K562 (cell line): ENCODE measurements around the gene ZSWIM3. TPM values are rescaled to one million over a fixed set of nuclear protein-coding genes. Genes with fewer than 3 reads are reported as not detected.

Experiments used
- GATA2 ChIP-seq: sonication (generic); formaldehyde crosslinking; IDR thresholded peaks from 2 replicates; pipeline ENCODE4 v1.4.0; 2020; ENCODE audit warnings: mild to moderate bottlenecking, missing genetic modification reagents
- MCM5 ChIP-seq: fragments of 450-650 bp; IDR thresholded peaks from 2 replicates; pipeline ENCODE4 v1.6.1; 2016; ENCODE audit warnings: low read depth
- MEIS2 ChIP-seq: fragments of 450-650 bp; IDR thresholded peaks from 2 replicates; pipeline ENCODE4 v1.6.1; 2014; ENCODE audit warnings: mild to moderate bottlenecking; ENCODE audit not compliant: partially characterized antibody
- NFATC3 ChIP-seq: fragments of 450-650 bp; IDR thresholded peaks from 2 replicates; pipeline ENCODE4 v1.6.1; 2017; ENCODE audit warnings: mild to moderate bottlenecking
- POLR2AphosphoS5 ChIP-seq: IDR thresholded peaks from 2 replicates; pipeline ENCODE4 v1.6.1; 2011; ENCODE audit warnings: mild to moderate bottlenecking, low read depth, low read length, moderate library complexity; ENCODE audit not compliant: control insufficient read depth, insufficient read depth
- RBM15 ChIP-seq: fragments of 200-400 bp; formaldehyde crosslinking; IDR thresholded peaks from 2 replicates; pipeline ENCODE4 v1.6.1; 2018; ENCODE audit warnings: mild to moderate bottlenecking, low read length, moderate library complexity; ENCODE audit not compliant: insufficient read depth
- RBM22 ChIP-seq: fragments of 200-400 bp; formaldehyde crosslinking; IDR thresholded peaks from 2 replicates; pipeline ENCODE4 v1.6.1; 2018; ENCODE audit warnings: low read length, low read depth; ENCODE audit not compliant: poor library complexity, severe bottlenecking
- SIX5 ChIP-seq, 2 experiments: IDR thresholded peaks; 2 replicates each; pipeline ENCODE4 v1.6.1; 2011; ENCODE audit warnings: low read length in 2 of 2, borderline replicate concordance in 1 of 2, low read depth in 1 of 2, mild to moderate bottlenecking in 1 of 2, moderate library complexity in 1 of 2; ENCODE audit not compliant: insufficient read depth in 1 of 2
- TCF7 ChIP-seq: sonication (generic); IDR thresholded peaks from 2 replicates; pipeline ENCODE4 v1.6.1; 2016; ENCODE audit warnings: antibody characterized with exemption, borderline replicate concordance
- polyA plus RNA-seq, 8 experiments: library from polyadenylated mRNA; depleted of rRNA in 4 of 8; stranded (reverse) in 5 of 8; unstranded in 3 of 8; fragments of >200 nt; fragmentation: Nextera tagmentation in 2 of 8; fragmentation: Illumina TruSeq in 1 of 8; extraction: Ambion mirVana in 2 of 8; extraction: Trizol in 1 of 8; gene quantifications; 2 replicates each; pipeline versions ENCODE4 v1.2.1 to v1.2.3, GENCODE V29; 2011 to 2014; ENCODE audit warnings: inconsistent platforms in 1 of 8, missing spikeins in 1 of 8
- total RNA-seq, 7 experiments: library from RNA; depleted of rRNA in 6 of 7; stranded (reverse); fragments of >200 nt in 6 of 7; fragmentation: Illumina TruSeq in 2 of 7; extraction: Trizol in 2 of 7; gene quantifications; 2 replicates each; pipeline versions ENCODE4 v1.2.1 to v1.2.3, GENCODE V29; 2011 to 2021; ENCODE audit warnings: low replicate concordance in 1 of 7
- TF ChIP-seq, protein P1 (sequence below): fragments of 250-450 bp; sonication (Bioruptor Pico); IDR thresholded peaks from 2 replicates; pipeline ENCODE4 v1.4.0; 2020; ENCODE audit warnings: mild to moderate bottlenecking, moderate library complexity
- TF ChIP-seq, protein P2 (sequence below), 2 experiments: fragments of 200-800 bp in 1 of 2; sonication (Bioruptor generic) in 1 of 2; sonication (generic) in 1 of 2; formaldehyde crosslinking in 1 of 2; IDR thresholded peaks in 1 of 2; conservative IDR thresholded peaks in 1 of 2; 2 replicates each; pipeline versions ENCODE4 v1.5.0 to v1.6.1; 2016 to 2020; ENCODE audit warnings: missing compliant biosample characterization in 1 of 2, missing genetic modification characterization in 1 of 2, missing genetic modification reagents in 1 of 2
- TF ChIP-seq, protein P3 (sequence below): sonication (generic); formaldehyde crosslinking; IDR thresholded peaks from 2 replicates; pipeline ENCODE4 v1.8.1; 2023; ENCODE audit warnings: mild to moderate bottlenecking, missing genetic modification reagents
- TF ChIP-seq, protein P4 (sequence below): fragments of 150-350 bp; conservative IDR thresholded peaks from 2 replicates; pipeline ENCODE4 v1.6.1; 2014; ENCODE audit warnings: low read length
- TF ChIP-seq, protein P5 (sequence below): fragments of 250-450 bp; sonication (Bioruptor Pico); IDR thresholded peaks from 2 replicates; pipeline ENCODE4 v1.8.0; 2021; ENCODE audit warnings: moderate library complexity, mild to moderate bottlenecking, inconsistent platforms

Gene ZSWIM3
- total and polyA plus RNA-seq, 9 of the 15 experiments (the other 6 are each of a cell fraction or from before 2014, with no cell fraction given): 1.7 to 4.3 (median 2.9) TPM

DNA sequence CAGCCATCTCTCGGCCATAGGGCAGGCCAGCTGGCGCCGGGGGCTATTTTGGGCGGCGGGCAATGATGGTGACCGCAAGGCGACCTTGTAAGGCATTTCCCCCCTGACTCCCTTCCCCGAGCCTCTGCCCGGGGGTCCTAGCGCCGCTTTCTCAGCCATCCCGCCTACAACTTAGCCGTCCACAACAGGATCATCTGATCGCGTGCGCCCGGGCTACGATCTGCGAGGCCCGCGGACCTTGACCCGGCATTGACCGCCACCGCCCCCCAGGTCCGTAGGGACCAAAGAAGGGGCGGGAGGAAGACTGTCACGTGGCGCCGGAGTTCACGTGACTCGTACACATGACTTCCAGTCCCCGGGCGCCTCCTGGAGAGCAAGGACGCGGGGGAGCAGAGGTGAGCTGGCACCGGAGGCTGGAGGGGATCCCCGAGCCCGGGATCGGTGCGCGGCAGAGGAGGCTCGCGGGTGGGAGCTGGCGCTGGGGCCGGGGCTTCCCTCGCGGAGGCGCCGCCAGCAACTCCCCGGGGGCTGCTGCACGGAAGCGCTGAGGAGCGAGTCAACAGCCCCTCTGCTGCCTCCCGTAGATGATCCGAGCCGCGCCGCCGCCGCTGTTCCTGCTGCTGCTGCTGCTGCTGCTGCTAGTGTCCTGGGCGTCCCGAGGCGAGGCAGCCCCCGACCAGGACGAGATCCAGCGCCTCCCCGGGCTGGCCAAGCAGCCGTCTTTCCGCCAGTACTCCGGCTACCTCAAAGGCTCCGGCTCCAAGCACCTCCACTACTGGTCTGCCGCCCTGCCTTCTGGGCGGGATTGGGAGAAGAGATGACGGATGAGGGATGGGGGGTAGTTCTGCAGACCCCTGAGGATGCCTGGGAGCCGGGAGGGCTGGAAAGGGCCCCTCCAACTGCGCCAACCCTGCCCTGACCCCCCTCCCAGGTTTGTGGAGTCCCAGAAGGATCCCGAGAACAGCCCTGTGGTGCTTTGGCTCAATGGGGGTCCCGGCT is 33.9 kb downstream of the ZSWIM3 start, which contains the start of the genes CTSA and NEURL2 (continued):
- TF ChIP-seq, protein P1, sequence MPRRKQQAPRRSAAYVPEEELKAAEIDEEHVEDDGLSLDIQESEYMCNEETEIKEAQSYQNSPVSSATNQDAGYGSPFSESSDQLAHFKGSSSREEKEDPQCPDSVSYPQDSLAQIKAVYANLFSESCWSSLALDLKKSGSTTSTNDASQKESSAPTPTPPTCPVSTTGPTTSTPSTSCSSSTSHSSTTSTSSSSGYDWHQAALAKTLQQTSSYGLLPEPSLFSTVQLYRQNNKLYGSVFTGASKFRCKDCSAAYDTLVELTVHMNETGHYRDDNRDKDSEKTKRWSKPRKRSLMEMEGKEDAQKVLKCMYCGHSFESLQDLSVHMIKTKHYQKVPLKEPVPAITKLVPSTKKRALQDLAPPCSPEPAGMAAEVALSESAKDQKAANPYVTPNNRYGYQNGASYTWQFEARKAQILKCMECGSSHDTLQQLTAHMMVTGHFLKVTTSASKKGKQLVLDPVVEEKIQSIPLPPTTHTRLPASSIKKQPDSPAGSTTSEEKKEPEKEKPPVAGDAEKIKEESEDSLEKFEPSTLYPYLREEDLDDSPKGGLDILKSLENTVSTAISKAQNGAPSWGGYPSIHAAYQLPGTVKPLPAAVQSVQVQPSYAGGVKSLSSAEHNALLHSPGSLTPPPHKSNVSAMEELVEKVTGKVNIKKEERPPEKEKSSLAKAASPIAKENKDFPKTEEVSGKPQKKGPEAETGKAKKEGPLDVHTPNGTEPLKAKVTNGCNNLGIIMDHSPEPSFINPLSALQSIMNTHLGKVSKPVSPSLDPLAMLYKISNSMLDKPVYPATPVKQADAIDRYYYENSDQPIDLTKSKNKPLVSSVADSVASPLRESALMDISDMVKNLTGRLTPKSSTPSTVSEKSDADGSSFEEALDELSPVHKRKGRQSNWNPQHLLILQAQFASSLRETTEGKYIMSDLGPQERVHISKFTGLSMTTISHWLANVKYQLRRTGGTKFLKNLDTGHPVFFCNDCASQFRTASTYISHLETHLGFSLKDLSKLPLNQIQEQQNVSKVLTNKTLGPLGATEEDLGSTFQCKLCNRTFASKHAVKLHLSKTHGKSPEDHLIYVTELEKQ: no peak
- TF ChIP-seq TCF7 (0 out of 2 replicates have a peak, but pooled peaks have one; percentile 43), SIX5 (IDR thresholded peaks at IDR 0.05; ENCODE audit: borderline replicate concordance in 1 of 2, insufficient read depth in 1 of 2, low read depth in 1 of 2, low read length in 2 of 2) (0 out of 4 replicates have a peak, but pooled peaks of 1 of the 2 experiments have one; percentile 19), POLR2AphosphoS5 (peak; percentile 68; the same call in 1 of the 2 replicates), GATA2 (no peak), MEIS2 (no peak), NFATC3 (no peak), RBM22 (no peak), MCM5 (no peak), RBM15 (no peak)
- TF ChIP-seq, protein P2, sequence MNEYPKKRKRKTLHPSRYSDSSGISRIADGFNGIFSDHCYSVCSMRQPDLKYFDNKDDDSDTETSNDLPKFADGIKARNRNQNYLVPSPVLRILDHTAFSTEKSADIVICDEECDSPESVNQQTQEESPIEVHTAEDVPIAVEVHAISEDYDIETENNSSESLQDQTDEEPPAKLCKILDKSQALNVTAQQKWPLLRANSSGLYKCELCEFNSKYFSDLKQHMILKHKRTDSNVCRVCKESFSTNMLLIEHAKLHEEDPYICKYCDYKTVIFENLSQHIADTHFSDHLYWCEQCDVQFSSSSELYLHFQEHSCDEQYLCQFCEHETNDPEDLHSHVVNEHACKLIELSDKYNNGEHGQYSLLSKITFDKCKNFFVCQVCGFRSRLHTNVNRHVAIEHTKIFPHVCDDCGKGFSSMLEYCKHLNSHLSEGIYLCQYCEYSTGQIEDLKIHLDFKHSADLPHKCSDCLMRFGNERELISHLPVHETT (CRISPR knock-in tag; conservative IDR thresholded peaks at IDR 0.05 in 1 of 2, IDR thresholded peaks at IDR 0.05 in 1 of 2): peak in 1 of 2 experiments; percentile 64; a peak in 1 of 4 replicates
- TF ChIP-seq, protein P3, sequence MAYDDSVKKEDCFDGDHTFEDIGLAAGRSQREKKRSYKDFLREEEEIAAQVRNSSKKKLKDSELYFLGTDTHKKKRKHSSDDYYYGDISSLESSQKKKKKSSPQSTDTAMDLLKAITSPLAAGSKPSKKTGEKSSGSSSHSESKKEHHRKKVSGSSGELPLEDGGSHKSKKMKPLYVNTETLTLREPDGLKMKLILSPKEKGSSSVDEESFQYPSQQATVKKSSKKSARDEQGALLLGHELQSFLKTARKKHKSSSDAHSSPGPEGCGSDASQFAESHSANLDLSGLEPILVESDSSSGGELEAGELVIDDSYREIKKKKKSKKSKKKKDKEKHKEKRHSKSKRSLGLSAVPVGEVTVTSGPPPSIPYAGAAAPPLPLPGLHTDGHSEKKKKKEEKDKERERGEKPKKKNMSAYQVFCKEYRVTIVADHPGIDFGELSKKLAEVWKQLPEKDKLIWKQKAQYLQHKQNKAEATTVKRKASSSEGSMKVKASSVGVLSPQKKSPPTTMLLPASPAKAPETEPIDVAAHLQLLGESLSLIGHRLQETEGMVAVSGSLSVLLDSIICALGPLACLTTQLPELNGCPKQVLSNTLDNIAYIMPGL (CRISPR knock-in tag): no peak
- TF ChIP-seq, protein P4, sequence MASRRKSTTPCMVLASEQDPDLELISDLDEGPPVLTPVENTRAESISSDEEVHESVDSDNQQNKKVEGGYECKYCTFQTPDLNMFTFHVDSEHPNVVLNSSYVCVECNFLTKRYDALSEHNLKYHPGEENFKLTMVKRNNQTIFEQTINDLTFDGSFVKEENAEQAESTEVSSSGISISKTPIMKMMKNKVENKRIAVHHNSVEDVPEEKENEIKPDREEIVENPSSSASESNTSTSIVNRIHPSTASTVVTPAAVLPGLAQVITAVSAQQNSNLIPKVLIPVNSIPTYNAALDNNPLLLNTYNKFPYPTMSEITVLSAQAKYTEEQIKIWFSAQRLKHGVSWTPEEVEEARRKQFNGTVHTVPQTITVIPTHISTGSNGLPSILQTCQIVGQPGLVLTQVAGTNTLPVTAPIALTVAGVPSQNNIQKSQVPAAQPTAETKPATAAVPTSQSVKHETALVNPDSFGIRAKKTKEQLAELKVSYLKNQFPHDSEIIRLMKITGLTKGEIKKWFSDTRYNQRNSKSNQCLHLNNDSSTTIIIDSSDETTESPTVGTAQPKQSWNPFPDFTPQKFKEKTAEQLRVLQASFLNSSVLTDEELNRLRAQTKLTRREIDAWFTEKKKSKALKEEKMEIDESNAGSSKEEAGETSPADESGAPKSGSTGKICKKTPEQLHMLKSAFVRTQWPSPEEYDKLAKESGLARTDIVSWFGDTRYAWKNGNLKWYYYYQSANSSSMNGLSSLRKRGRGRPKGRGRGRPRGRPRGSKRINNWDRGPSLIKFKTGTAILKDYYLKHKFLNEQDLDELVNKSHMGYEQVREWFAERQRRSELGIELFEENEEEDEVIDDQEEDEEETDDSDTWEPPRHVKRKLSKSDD: peak; percentile 41; the same call in 1 of the 2 replicates
- TF ChIP-seq, protein P5, sequence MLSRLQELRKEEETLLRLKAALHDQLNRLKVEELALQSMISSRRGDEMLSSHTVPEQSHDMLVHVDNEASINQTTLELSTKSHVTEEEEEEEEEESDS: no peak
